C4-2B (cell line): ENCODE measurements around the gene TSPAN31.
A peak's percentile ranks its signal among the peaks of the same experiment; 100 is the strongest.

Experiments used
- H3K27ac ChIP-seq: fragments of 450-650 bp; 2 replicates; pipeline ENCODE4 v1.5.1; 2017
- CTCF ChIP-seq: fragments of 450-650 bp; conservative IDR thresholded peaks from 2 replicates; pipeline ENCODE4 v1.5.1; 2017; ENCODE audit warnings: mild to moderate bottlenecking
- ZFX ChIP-seq: fragments of 450-650 bp; IDR thresholded peaks from 2 replicates; pipeline ENCODE4 v1.6.1; 2017

TSPAN31 gene

GRCh38 chr12:57751788-57752667 is 7.2 kb downstream of the TSPAN31 start, which contains the start of gene CDK4:
TSS of gene CDK4 (minus strand) at chr12:57752310. CDS start at chr12:57751717, 593 bp downstream.
- peak within 1 kb of the TSS; percentile 92 for H3K27ac ChIP-seq
- TF ChIP-seq ZFX (peak; percentile 87), CTCF (no peak)

- TF ChIP-seq ZFX (no peak), CTCF (no peak)
- peak overlapping the region; percentile 92 for H3K27ac ChIP-seq
These were observed 7.8 kb downstream of the TSPAN31 start for GRCh38 chr12:57752668-57753000.

GRCh38 chr12:57753756-57754337 is 9.0 kb downstream of the TSPAN31 start:
- TF ChIP-seq CTCF (no peak), ZFX (no peak)
- H3K27ac ChIP-seq, result no peak overlapping the region

GRCh38 chr12:57754411-57755193 is 9.8 kb downstream of the TSPAN31 start, which contains the start of gene MARCHF9:
TSS of gene MARCHF9 (plus strand) at chr12:57755103. CDS start at chr12:57755529, 426 bp downstream.
- no peak for TF ChIP-seq ZFX
- no peak for TF ChIP-seq CTCF
- H3K27ac ChIP-seq, result peak within 1 kb of the TSS; percentile 34; the same call in 1 of the 2 replicates

GRCh38 chr12:57755194-57755453 is 10.3 kb downstream of the TSPAN31 start:
- TF ChIP-seq ZFX, result no peak
- TF ChIP-seq CTCF, result no peak

GRCh38 chr12:57755454-57756372 is 10.9 kb downstream of the TSPAN31 start:
- peak overlapping the region; percentile 34; the same call in 1 of the 2 replicates for H3K27ac ChIP-seq
- TF ChIP-seq ZFX, result peak; percentile 29; the same call in 1 of the 2 replicates
- TF ChIP-seq CTCF, result no peak

More at GRCh38 chr12:57755194-57755453, 10.3 kb downstream of the TSPAN31 start:
- peak overlapping the region; percentile 34; the same call in 1 of the 2 replicates for H3K27ac ChIP-seq
